Measurements from ENCODE around the gene SETD1B. TPM values are rescaled to one million over a fixed set of nuclear protein-coding genes. Genes with fewer than 3 reads are reported as not detected.

SETD1B gene
- total RNA-seq, 2 donors from 2014 or later, result 20.3 to 21.2 TPM

DNA sequence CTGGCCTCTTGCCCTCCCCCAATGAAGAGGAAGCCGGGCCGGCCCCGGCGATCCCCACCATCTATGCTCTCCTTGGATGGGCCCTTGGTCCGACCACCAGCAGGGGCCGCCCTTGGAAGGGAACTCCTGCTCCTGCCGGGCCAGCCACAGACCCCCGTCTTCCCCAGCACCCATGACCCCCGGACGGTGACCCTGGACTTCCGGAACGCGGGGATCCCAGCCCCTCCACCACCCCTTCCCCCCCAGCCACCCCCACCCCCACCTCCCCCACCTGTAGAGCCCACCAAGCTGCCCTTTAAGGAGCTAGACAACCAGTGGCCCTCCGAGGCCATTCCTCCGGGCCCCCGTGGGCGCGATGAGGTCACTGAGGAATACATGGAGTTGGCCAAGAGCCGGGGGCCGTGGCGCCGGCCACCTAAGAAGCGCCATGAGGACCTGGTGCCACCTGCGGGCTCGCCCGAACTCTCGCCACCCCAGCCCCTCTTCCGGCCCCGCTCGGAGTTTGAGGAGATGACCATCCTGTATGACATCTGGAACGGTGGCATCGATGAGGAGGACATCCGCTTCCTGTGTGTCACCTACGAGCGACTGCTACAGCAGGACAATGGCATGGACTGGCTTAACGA, 19.4 kb downstream of the SETD1B start:
- H3K9me3 Mint-ChIP-seq, result no peaks in the 10 kb centered on the region
- no peaks in the 10 kb centered on the region for H3K4me1 Mint-ChIP-seq (ENCODE audit: low read depth)
- H3K4me3 Mint-ChIP-seq, result no peak overlapping the region
- ATAC-seq (replicated peaks in 1 of 2), result no peak
- peaks cover 0 to 28% of the 10 kb centered on the region in 2 donors for H3K36me3 Mint-ChIP-seq (ENCODE audit: insufficient read depth in 2 of 2)
- no peaks in the 10 kb centered on the region for H3K27me3 Mint-ChIP-seq (ENCODE audit: low read depth)
- DNase-seq, result no peak
- H3K27ac Mint-ChIP-seq, result no peak overlapping the region

DNA sequence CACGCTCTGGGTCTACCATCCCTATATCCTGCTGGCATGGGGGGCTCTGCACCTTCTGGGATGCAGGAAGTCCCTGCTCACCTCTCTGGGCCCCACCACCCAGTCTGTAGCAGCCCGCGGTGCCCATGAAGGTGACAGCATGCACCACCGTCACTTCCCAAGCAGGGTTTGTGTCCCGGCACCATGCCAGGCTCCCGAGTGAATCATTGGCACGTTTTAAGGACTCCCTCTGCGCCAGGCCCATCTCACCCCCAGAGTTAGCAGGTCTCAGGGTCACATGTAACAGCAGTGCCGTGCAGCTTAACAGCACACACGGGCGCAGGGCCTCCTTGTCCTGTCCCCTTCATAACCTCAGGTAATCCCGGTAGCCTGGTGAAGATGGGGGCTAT, 19.9 kb downstream of the SETD1B start:
- Mint-ChIP-seq H3K4me3 (no peak overlapping the region), H3K27me3 (ENCODE audit: low read depth) (no peaks in the 10 kb centered on the region), H3K27ac (no peak overlapping the region), H3K36me3 (ENCODE audit: insufficient read depth in 2 of 2) (peaks cover 0 to 33% of the 10 kb centered on the region in 2 donors), H3K9me3 (no peaks in the 10 kb centered on the region), H3K4me1 (ENCODE audit: low read depth) (no peaks in the 10 kb centered on the region)
- no peak for ATAC-seq (replicated peaks in 1 of 2)
- no peak for DNase-seq

DNA sequence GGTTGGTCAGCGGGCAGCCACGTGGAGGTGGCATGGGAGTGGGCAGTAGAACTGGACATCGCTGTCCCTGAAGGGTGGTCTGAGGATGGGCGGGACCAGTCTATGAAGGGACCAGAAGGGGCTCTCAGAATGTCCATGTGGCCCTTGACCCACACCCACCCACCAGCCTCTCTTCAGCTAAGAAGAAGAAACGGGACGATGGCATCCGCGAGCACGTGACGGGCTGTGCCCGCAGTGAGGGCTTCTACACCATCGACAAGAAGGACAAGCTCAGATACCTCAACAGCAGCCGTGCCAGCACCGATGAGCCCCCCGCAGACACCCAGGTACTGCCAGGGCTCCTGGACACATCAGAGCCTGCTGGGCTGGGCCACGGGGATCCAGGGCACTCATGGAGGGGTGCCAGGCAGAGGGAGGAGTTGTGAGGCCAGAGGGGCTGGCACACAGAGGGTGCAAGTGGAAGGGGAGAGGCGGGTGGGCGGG, 21.3 kb downstream of the SETD1B start:
- Mint-ChIP-seq H3K9me3 (no peaks in the 10 kb centered on the region), H3K4me3 (no peak overlapping the region), H3K4me1 (ENCODE audit: low read depth) (no peaks in the 10 kb centered on the region), H3K36me3 (ENCODE audit: insufficient read depth in 2 of 2) (peaks cover 0 to 33% of the 10 kb centered on the region in 2 donors), H3K27ac (no peak overlapping the region), H3K27me3 (ENCODE audit: low read depth) (no peaks in the 10 kb centered on the region)
- DNase-seq, result no peak
- no peak for ATAC-seq (replicated peaks in 1 of 2)

DNA sequence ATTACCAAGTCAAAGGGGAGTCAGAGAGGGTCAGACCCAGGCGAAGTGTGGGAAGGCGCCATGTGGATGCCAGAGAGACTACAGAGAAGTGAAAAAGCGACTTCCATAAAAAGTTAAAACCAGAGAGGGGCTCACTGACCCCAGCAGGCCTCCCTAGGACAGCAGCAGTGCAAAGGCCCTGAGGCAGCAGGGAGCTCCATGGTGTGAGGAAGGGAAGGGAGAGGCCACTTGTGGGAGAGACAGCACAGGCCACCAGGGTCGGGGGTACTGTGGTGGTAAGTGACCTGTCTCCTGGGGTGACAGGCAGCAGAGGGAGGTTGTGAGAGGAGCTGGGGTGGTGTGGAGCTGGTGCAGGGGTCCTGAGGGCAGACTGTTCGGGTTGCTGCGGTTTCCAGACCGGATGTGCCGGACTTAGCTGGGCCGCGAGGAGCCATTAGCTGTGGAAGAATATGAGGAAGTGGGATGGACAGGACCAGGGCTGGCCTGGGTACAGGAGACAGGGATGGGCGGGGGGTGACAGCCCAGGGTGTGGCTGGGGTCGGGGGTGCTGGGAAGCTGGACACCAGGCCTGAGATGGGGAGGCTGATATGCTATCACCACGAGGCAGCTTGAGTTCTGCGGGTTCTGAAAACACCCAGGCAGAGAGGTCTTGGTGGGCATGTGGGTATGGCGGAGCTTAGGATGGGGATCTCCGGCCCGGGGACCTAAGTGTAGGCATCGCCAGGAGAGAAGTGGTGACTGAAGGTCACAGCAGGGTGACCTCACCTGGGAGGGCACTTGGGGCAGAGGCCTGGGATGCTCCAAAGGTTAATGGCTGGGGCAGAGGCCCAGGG, 22.7 kb downstream of the SETD1B start:
- Mint-ChIP-seq H3K36me3 (ENCODE audit: insufficient read depth in 2 of 2) (peaks cover 0 to 30% of the 10 kb centered on the region in 2 donors), H3K27me3 (ENCODE audit: low read depth) (no peaks in the 10 kb centered on the region), H3K27ac (peak overlapping the region; percentile 55), H3K4me3 (no peak overlapping the region), H3K9me3 (no peaks in the 10 kb centered on the region), H3K4me1 (ENCODE audit: low read depth) (no peaks in the 10 kb centered on the region)
- DNase-seq, result no peak
- ATAC-seq (replicated peaks in 1 of 2), result no peak

DNA sequence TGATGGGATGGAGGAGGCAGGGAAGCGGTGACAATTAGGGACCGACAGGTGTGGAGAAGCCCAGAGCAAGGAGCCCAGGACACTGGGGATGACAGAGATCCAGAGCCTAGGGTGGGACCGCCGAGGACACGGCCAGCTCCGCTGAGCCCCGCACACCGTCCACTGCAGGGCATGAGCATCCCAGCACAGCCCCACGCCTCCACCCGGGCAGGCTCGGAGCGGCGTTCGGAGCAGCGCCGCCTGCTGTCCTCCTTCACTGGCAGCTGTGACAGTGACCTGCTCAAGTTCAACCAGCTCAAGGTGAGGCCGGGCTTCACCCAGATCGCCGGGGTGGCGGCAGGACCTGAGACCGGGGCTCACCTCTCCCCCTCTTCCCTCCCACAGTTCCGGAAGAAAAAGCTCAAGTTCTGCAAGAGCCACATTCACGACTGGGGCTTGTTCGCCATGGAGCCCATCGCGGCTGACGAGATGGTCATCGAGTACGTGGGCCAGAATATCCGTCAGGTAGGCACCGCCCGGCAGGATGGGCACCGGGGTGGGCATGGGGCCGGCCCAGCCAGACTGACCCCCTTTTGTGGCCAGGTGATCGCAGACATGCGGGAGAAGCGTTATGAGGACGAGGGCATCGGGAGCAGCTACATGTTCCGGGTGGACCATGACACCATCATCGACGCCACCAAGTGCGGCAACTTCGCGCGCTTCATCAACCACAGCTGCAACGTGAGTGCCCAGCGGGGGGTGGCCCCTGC, 23.7 kb downstream of the SETD1B start:
- DNase-seq (no peak), ATAC-seq (replicated peaks in 1 of 2) (peak in 1 of 2 donors; percentile 21)
- Mint-ChIP-seq H3K4me3 (no peak overlapping the region), H3K36me3 (ENCODE audit: insufficient read depth in 2 of 2) (peaks cover 0 to 34% of the 10 kb centered on the region in 2 donors), H3K9me3 (no peaks in the 10 kb centered on the region), H3K27ac (no peak overlapping the region), H3K27me3 (ENCODE audit: low read depth) (no peaks in the 10 kb centered on the region), H3K4me1 (ENCODE audit: low read depth) (peaks cover 7% of the 10 kb centered on the region)

DNA sequence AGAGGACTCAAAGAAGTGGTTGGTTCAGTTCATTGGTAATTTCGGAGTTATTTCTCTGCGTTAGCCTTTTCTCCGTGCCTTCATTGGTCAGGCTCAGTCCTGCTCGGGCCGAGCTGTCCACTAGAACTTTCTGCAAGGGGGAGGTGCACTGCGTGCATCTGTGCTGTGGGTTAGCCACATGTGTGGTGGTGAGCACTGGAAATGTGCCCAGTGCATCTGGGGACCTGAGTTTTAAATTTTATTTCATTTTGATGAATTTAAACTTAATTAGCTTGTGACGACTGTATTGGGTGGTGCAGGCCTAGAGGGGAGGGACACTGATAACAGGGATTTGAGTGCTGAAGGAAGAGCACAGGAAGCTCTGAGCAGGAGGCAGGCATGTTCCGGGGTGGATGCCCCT, 24.5 kb downstream of the SETD1B start:
- Mint-ChIP-seq H3K27me3 (ENCODE audit: low read depth) (no peaks in the 10 kb centered on the region), H3K27ac (peak overlapping the region; percentile 75), H3K4me1 (ENCODE audit: low read depth) (peaks cover 11% of the 10 kb centered on the region), H3K9me3 (no peaks in the 10 kb centered on the region), H3K4me3 (no peak overlapping the region), H3K36me3 (ENCODE audit: insufficient read depth in 2 of 2) (peaks cover 0 to 36% of the 10 kb centered on the region in 2 donors)
- ATAC-seq (replicated peaks in 1 of 2) (no peak), DNase-seq (no peak)

DNA sequence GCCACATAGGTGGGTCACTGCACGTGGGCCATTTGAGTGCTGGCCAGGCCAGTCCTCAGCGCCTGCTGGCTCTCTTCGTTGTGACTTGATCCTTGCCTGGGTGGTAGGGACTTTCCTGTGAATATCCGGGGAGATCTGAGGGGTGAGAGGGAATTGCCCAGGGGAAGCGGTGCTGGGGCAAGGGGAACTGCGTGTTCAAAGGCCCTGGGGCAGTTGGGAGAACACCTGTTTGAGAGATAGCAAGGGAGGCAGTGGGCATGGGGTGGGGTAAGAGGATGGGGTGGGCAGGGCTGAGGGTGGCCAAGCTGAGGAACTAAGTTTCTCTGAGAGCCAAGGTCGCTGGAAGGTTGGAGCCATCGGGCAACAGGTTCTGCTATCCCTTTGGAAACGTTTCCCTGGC, 25.0 kb downstream of the SETD1B start:
- peaks cover 0 to 34% of the 10 kb centered on the region in 2 donors for H3K36me3 Mint-ChIP-seq (ENCODE audit: insufficient read depth in 2 of 2)

DNA sequence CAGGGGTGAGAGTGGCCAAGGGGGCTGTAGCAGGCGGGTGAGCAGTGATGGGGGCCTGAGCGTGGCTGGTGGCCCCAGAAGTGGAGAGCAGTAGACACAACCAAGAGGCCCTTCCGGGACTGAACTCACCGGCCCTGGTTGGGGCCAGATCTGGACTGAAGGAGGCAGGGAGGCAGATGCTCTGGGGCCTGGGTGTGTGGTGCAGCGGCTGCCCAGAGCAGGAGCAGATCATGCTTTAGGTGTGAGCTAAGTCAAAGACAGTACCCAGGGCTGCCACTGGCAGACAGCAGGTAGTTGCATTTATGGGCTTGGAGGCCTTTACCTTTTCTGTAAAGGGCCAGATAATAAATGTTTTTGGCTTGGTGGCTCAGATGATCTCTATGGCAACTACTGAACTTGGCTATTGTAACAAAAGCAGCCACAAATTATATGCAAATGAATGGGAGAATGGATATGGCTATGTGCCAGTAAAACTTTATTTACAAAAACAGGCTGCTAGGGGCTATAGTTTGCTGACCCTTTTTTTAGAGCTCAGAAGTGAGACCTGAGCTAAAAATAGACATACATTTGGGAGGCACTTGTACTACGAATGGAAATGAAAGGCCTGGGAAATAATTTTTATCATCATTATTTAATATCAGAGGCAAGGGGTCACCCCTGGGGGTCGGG, 25.6 kb downstream of the SETD1B start:
- DNase-seq, result no peak
- peak overlapping the region; percentile 52 for H3K27ac Mint-ChIP-seq
- peaks cover 0 to 34% of the 10 kb centered on the region in 2 donors for H3K36me3 Mint-ChIP-seq (ENCODE audit: insufficient read depth in 2 of 2)
- ATAC-seq (replicated peaks in 1 of 2), result no peak
- H3K9me3 Mint-ChIP-seq, result no peaks in the 10 kb centered on the region
- H3K27me3 Mint-ChIP-seq (ENCODE audit: low read depth), result no peaks in the 10 kb centered on the region
- H3K4me3 Mint-ChIP-seq, result no peak overlapping the region
- H3K4me1 Mint-ChIP-seq (ENCODE audit: low read depth), result peaks cover 11% of the 10 kb centered on the region

More for the DNA sequence above, 25.0 kb downstream of the SETD1B start:
- no peaks in the 10 kb centered on the region for H3K27me3 Mint-ChIP-seq (ENCODE audit: low read depth)
- H3K4me3 Mint-ChIP-seq, result no peak overlapping the region
- H3K27ac Mint-ChIP-seq, result peak overlapping the region; percentile 75
- H3K9me3 Mint-ChIP-seq, result no peaks in the 10 kb centered on the region
- ATAC-seq (replicated peaks in 1 of 2), result no peak
- H3K4me1 Mint-ChIP-seq (ENCODE audit: low read depth), result peaks cover 11% of the 10 kb centered on the region
- DNase-seq, result no peak

DNA sequence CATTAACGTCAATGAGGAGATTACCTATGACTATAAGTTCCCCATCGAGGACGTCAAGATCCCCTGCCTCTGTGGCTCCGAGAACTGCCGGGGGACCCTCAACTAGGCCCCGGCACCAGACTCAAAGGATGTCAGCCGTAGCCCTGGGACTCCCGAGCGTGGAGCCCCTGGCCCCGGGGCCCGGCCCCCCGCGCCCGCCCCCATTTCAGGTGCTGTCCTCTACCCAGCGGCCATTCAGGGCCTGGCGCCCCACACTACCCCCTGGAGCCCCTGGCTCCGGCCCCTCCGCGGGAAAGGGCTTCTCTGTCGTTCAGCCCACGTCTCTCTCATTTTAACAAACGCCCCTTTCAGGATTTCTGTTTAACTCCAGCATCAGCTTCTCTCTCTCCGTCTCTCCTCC, 26.3 kb downstream of the SETD1B start:
- Mint-ChIP-seq H3K27me3 (ENCODE audit: low read depth) (no peaks in the 10 kb centered on the region), H3K4me1 (ENCODE audit: low read depth) (peaks cover 11% of the 10 kb centered on the region), H3K4me3 (no peak overlapping the region), H3K36me3 (ENCODE audit: insufficient read depth in 2 of 2) (peaks cover 0 to 30% of the 10 kb centered on the region in 2 donors), H3K9me3 (no peaks in the 10 kb centered on the region), H3K27ac (no peak overlapping the region)
- ATAC-seq (replicated peaks in 1 of 2) (no peak), DNase-seq (no peak)

DNA sequence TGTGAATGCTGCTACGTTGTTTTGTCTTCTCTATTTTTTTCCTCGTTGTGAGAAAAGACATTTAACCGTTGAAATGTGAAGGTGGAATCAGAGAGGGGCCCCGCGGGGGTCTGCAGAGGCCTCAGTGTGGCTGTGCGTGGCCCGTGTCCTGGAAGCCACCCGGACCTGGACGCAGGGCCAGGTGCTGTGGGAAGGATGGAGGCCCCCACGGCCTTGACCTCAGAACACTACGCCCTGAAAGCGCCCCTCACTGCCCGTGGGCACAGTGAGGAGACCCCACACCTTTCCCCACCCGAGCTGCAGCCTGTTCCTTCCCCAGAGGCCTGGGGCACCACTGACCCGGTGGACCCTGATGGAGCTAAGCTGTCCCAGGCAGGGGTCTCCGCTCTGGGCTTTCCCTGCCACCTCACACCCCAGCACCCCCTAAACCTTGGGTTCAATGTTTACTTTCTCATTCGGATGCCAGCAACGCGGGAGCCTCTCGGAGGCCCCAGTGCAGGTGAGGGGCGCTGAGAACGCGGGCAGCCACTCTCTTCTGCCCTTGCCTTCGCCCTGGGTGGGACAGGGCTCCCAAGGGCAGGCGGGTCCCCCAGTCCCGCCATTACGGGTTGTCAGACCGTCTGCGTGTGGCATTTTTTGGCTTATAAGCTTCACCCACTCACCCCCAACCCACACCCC, 26.9 kb downstream of the SETD1B start:
- DNase-seq (no peak), ATAC-seq (replicated peaks in 1 of 2) (peak in 1 of 2 donors; percentile 18)
- Mint-ChIP-seq H3K4me3 (no peak overlapping the region), H3K27ac (no peak overlapping the region), H3K27me3 (ENCODE audit: low read depth) (no peaks in the 10 kb centered on the region), H3K36me3 (ENCODE audit: insufficient read depth in 2 of 2) (peaks cover 0 to 30% of the 10 kb centered on the region in 2 donors), H3K9me3 (no peaks in the 10 kb centered on the region), H3K4me1 (ENCODE audit: low read depth) (peaks cover 11% of the 10 kb centered on the region)

DNA sequence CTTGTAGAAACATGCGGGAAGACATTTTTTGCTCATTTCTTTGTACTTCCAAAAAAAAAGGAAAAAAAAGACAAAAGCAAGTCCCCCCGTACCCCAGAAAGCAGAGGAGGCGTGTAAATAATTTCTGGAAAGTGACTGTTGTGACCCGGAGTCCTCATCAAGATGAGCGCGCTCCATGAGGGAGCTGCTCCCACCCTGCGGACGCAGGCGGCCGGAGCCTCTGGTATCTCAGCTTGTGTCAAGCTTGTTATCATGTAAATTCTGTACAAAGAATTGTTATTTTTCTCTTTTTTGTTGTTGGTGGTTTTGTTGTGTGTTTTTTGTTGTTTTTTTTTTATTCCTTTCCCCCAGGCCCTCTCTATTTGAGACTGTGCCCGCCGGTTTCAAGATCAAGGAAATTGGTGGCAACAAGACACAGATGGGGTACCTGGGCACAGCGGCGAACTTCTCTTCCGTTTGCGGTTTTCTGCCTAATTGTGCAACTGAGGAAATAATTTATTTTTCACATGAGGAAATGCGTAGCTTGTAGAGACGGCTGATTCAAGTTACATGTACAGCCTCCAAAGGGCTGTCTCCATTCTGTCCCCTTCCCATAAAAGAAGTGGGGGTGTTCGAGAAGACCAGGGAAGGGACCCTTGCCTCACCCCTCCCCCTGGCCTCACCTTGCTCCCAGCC, 27.9 kb downstream of the SETD1B start:
- Mint-ChIP-seq H3K4me1 (ENCODE audit: low read depth) (peaks cover 11% of the 10 kb centered on the region), H3K36me3 (ENCODE audit: insufficient read depth in 2 of 2) (peaks cover 0 to 24% of the 10 kb centered on the region in 2 donors), H3K4me3 (no peak overlapping the region), H3K27me3 (ENCODE audit: low read depth) (no peaks in the 10 kb centered on the region), H3K27ac (no peak overlapping the region), H3K9me3 (no peaks in the 10 kb centered on the region)
- no peak for DNase-seq
- no peak for ATAC-seq (replicated peaks in 1 of 2)

DNA sequence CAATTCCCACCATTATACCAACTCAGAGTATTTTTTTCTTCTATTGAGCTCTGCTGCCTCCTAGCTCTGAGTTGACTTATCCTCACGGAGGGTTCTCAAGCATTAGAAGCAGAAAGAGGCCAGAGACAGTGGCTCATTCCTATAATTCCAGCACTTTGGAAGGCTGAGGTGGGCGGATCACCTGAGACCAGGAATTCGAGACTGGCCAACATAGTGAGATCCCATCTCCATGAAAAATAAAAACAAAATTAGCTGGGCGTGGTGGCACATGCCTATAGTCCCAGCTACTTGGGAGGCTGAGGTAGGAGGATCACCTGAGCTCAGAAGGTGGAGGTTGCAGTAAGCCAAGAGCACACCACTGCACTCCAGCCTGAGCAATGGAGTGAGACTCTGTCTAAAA, 33.9 kb downstream of the SETD1B start:
- DNase-seq (no peak), ATAC-seq (replicated peaks in 1 of 2) (no peak)
- Mint-ChIP-seq H3K9me3 (no peaks in the 10 kb centered on the region), H3K36me3 (ENCODE audit: insufficient read depth in 2 of 2) (peaks cover 0 to 1% of the 10 kb centered on the region in 2 donors), H3K4me3 (no peak overlapping the region), H3K27me3 (ENCODE audit: low read depth) (no peaks in the 10 kb centered on the region), H3K4me1 (ENCODE audit: low read depth) (peaks cover 20% of the 10 kb centered on the region), H3K27ac (no peak overlapping the region)

All from activated T-cell treated with anti-CD3 and anti-CD28 coated beads, Interleukin-2, amount 50 U/mL, for 72 hours (primary cell).